A549 (cell line): Measurements from ENCODE around the gene PLEKHG3. TPM values are rescaled to one million over a fixed set of nuclear protein-coding genes. Genes with fewer than 3 reads are reported as not detected.
A peak's percentile ranks its signal among the peaks of the same experiment; 100 is the strongest.

ENCODE experiments used
- ATAC-seq, 2 experiments: fragments of 200-7000 bp in 1 of 2; fragments of >200 bp in 1 of 2; cut with Nextera tagmentation in 1 of 2; cut with Tn5 transposase in 1 of 2; 3 replicates each; pipeline versions ENCODE4 v1.8.0 to v1.9.1; 2018 to 2020; ENCODE audit warnings: mild to moderate bottlenecking in 1 of 2, moderate library complexity in 1 of 2
- CTCF ChIA-PET: fragments of 300-600 bp; sonication (Branson Sonifier 250); formaldehyde crosslinking; extraction: SDS; loops from one replicate; lab custom pipeline; 2021; ENCODE audit warnings: antibody characterized with exemption, inconsistent platforms; lab: Yijun Ruan, JAX
- POLR2A ChIA-PET: fragments of 350-600 bp; formaldehyde crosslinking; extraction: SDS; loops from one replicate; lab custom pipeline; 2021; ENCODE audit warnings: antibody characterized with exemption, inconsistent platforms; lab: Yijun Ruan, JAX
- DNase-seq, 2 experiments: peaks; one replicate each; pipeline versions ENCODE4 v3.0.0 to v3.0.0-alpha.2; 2011 to 2016; ENCODE audit warnings: low read depth in 1 of 2, low spot score in 1 of 2
- FAIRE-seq: peaks from 2 replicates; lab custom pipeline; 2011; peaks lifted over from hg19 to GRCh38; lab: Jason Lieb, UNC
- H3K27ac ChIP-seq, 2 experiments: fragments of >200 bp; sonication (Bioruptor Twin); formaldehyde crosslinking; 3 replicates each; pipeline ENCODE4 v1.5.1; 2016 to 2017
- H3K4me1 ChIP-seq: fragments of >200 bp; sonication (Bioruptor Twin); formaldehyde crosslinking; 3 replicates; pipeline ENCODE4 v1.6.1; 2016
- H3K4me2 ChIP-seq: fragments of >200 bp; sonication (Bioruptor Twin); formaldehyde crosslinking; 3 replicates; pipeline ENCODE4 v1.6.1; 2016
- H3K4me3 ChIP-seq: fragments of >200 bp; sonication (Bioruptor Twin); formaldehyde crosslinking; 3 replicates; pipeline ENCODE4 v1.5.1; 2016
- H3K9me3 ChIP-seq: fragments of >200 bp; sonication (Bioruptor Twin); formaldehyde crosslinking; 3 replicates; pipeline ENCODE4 v1.6.1; 2016
- BCL3 ChIP-seq: fragments of >200 bp; sonication (Bioruptor Twin); formaldehyde crosslinking; IDR thresholded peaks from 3 replicates; pipeline ENCODE4 v1.6.1; 2016
- CHD4 ChIP-seq: fragments of 200-600 bp; sonication (generic); IDR thresholded peaks from 2 replicates; pipeline ENCODE4 v1.6.1; 2016; ENCODE audit warnings: antibody characterized with exemption, mild to moderate bottlenecking, borderline replicate concordance
- EP300 ChIP-seq, 2 experiments: fragments of >200 bp; sonication (Bioruptor Twin); formaldehyde crosslinking; IDR thresholded peaks; 2 replicates in 1 of 2; 3 replicates in 1 of 2; pipeline ENCODE4 v1.6.1; 2016 to 2017
- FOSL2 ChIP-seq, 2 experiments: fragments of 450-650 bp in 1 of 2; fragments of >200 bp in 1 of 2; sonication (Bioruptor Twin) in 1 of 2; formaldehyde crosslinking; IDR thresholded peaks; 2 replicates each; pipeline versions ENCODE4 v1.5.0 to v1.6.1; 2016 to 2020; ENCODE audit warnings: mild to moderate bottlenecking in 1 of 2, moderate library complexity in 1 of 2
- FOXS1 ChIP-seq: fragments of 250-450 bp; sonication (Bioruptor Pico); IDR thresholded peaks from 2 replicates; pipeline ENCODE4 v1.5.0; 2020; ENCODE audit warnings: mild to moderate bottlenecking, moderate library complexity
- HES2 ChIP-seq: fragments of >200 bp; sonication (Bioruptor Twin); formaldehyde crosslinking; IDR thresholded peaks from 2 replicates; pipeline ENCODE4 v1.6.1; 2016
- HOXB13 ChIP-seq: fragments of 250-450 bp; sonication (Bioruptor Pico); IDR thresholded peaks from 2 replicates; pipeline ENCODE4 v1.5.0; 2020; ENCODE audit warnings: low read depth, mild to moderate bottlenecking, moderate library complexity
- KDM1A ChIP-seq: fragments of 200-600 bp; sonication (generic); IDR thresholded peaks from 2 replicates; pipeline ENCODE4 v1.6.1; 2016; ENCODE audit warnings: low read depth, mild to moderate bottlenecking
- KDM5A ChIP-seq: fragments of 200-600 bp; sonication (generic); IDR thresholded peaks from 2 replicates; pipeline ENCODE4 v1.6.1; 2016; ENCODE audit warnings: antibody characterized with exemption, mild to moderate bottlenecking
- MAX ChIP-seq: IDR thresholded peaks from 2 replicates; pipeline ENCODE4 v1.6.1; 2012
- NFE2L2 ChIP-seq: fragments of 150-350 bp; conservative IDR thresholded peaks from 2 replicates; pipeline ENCODE4 v1.6.1; 2014; ENCODE audit warnings: low read length
- RAD21 ChIP-seq, 2 experiments: fragments of >200 bp in 1 of 2; sonication (Bioruptor Twin) in 1 of 2; formaldehyde crosslinking in 1 of 2; IDR thresholded peaks in 1 of 2; conservative IDR thresholded peaks in 1 of 2; 2 replicates in 1 of 2; 3 replicates in 1 of 2; pipeline ENCODE4 v1.6.1; 2012 to 2018; ENCODE audit warnings: inconsistent platforms in 1 of 2
- RNF2 ChIP-seq: fragments of 200-600 bp; sonication (generic); IDR thresholded peaks from 2 replicates; pipeline ENCODE4 v1.6.1; 2016; ENCODE audit warnings: low read depth, mild to moderate bottlenecking, antibody characterized with exemption, moderate library complexity, borderline replicate concordance
- SMC3 ChIP-seq: fragments of >200 bp; sonication (Bioruptor Twin); formaldehyde crosslinking; IDR thresholded peaks from 3 replicates; pipeline ENCODE4 v1.6.1; 2018; ENCODE audit warnings: inconsistent platforms
- USF2 ChIP-seq: fragments of 450-650 bp; IDR thresholded peaks from 2 replicates; pipeline ENCODE4 v1.6.1; 2014; ENCODE audit warnings: antibody characterized with exemption
- WGBS: methylation state at CpG from one replicate; pipeline ENCODE4 v1.1.6; 2017; ENCODE audit errors: missing lambda C conversion rate; 5-methylcytosine and 5-hydroxymethylcytosine counted together
- polyA plus RNA-seq, 4 experiments: library from polyadenylated mRNA; depleted of rRNA in 3 of 4; stranded (reverse); fragments of >200 nt; fragmentation: RNase III in 1 of 4; extraction: RNeasy Plus Mini Kit Qiagen cat#74134 plus additional on column Dnase treatment in 1 of 4; gene quantifications; 2 replicates in 3 of 4; 3 replicates in 1 of 4; pipeline ENCODE4 v1.2.3, GENCODE V29; 2011 to 2017

The PLEKHG3 gene
- polyA plus RNA-seq, 2 of the 4 experiments (the other 2 are of a cell fraction), result 21.9 to 30.5 TPM

- no peak overlapping the region for H3K4me2 ChIP-seq
- TF ChIP-seq FOXS1 (CRISPR knock-in tag), result no peak
- H3K27ac ChIP-seq, result no peak overlapping the region; a peak in 1 of 6 replicates
- DNase-seq (no peak), ATAC-seq (no peak), FAIRE-seq (no peak)
- no peaks in the 10 kb centered on the region for H3K9me3 ChIP-seq
- 79% methylated on average over 2 of the region's 2 CpGs for WGBS
- CTCF ChIA-PET, result interaction anchor here (0.8 to 1.4 kb wide), 3 partner anchors 12 to 197 kb away, joined by 3 to 5 read pairs (median 3); no protein-coding TSS in a partner anchor
- POLR2A ChIA-PET, result no interaction called here
- H3K4me1 ChIP-seq, result peaks cover 16% of the 10 kb centered on the region
- no peak overlapping the region for H3K4me3 ChIP-seq
These were observed 9.2 kb upstream of the PLEKHG3 start for GRCh38 chr14:64695071-64695470.

- 74% methylated on average over 4 of the region's 4 CpGs for WGBS
These were observed 7.8 kb upstream of the PLEKHG3 start for GRCh38 chr14:64696355-64696857.

GRCh38 chr14:64698903-64699302, 5.3 kb upstream of the PLEKHG3 start:
- CTCF ChIA-PET, result interaction anchor here (0.9 to 3.4 kb wide), 9 partner anchors 9 to 193 kb away, joined by 3 to 16 read pairs (median 5); no protein-coding TSS in a partner anchor
- Histone ChIP-seq H3K4me3 (no peak overlapping the region), H3K9me3 (no peaks in the 10 kb centered on the region), H3K4me2 (peak overlapping the region; percentile 40)
- POLR2A ChIA-PET, result no interaction called here
- peak; percentile 14 to 50; a peak in 3 of 6 replicates for ATAC-seq
- peak in 1 of 2 experiments; percentile 38 for DNase-seq
- TF ChIP-seq CHD4 (no peak), HES2 (no peak), MAX (peak; percentile 21; the same call in 1 of the 2 replicates), EP300 (IDR thresholded peaks at IDR 0.05) (no peak), BCL3 (no peak)
- TF ChIP-seq, all 56 proteins: peak for 1
- peak overlapping the region in 1 of 2 experiments; percentile 66; a peak in 3 of 6 replicates for H3K27ac ChIP-seq
- WGBS, result 58% methylated on average over 7 of the region's 7 CpGs
- no peak for FAIRE-seq
- H3K4me1 ChIP-seq, result peaks cover 27% of the 10 kb centered on the region

More at GRCh38 chr14:64696355-64696857, 7.8 kb upstream of the PLEKHG3 start:
- no peak for ATAC-seq
- no peak for FAIRE-seq
- ChIA-PET POLR2A (no interaction called here), CTCF (interaction anchor here (0.9 to 3.4 kb wide), 3 partner anchors 64 to 195 kb away, joined by 3 to 16 read pairs (median 3); no protein-coding TSS in a partner anchor)
- Histone ChIP-seq H3K4me1 (peaks cover 16% of the 10 kb centered on the region), H3K27ac (peak overlapping the region in 1 of 2 experiments; percentile 17; a peak in 1 of 6 replicates), H3K4me3 (no peak overlapping the region), H3K4me2 (no peak overlapping the region), H3K9me3 (no peaks in the 10 kb centered on the region)
- no peak for DNase-seq
- no peak for TF ChIP-seq HES2
- TF ChIP-seq SMC3, result no peak
- no peak for TF ChIP-seq HOXB13
- no peak for TF ChIP-seq RAD21 (conservative IDR thresholded peaks at IDR 0.05 in 1 of 2, IDR thresholded peaks at IDR 0.05 in 1 of 2)
- no peak for TF ChIP-seq NFE2L2
- no peak for TF ChIP-seq KDM5A
- no peak for TF ChIP-seq RNF2
- no peak for TF ChIP-seq KDM1A
- TF ChIP-seq FOSL2 (IDR thresholded peaks at IDR 0.05), result no peak
- TF ChIP-seq FOSL2 (CRISPR knock-in tag; IDR thresholded peaks at IDR 0.05), result no peak
- no peak for TF ChIP-seq USF2
- TF ChIP-seq BCL3, result no peak
